GM21526 (cell line): Measurements from ENCODE around the gene THAP11.

Experiments used
- ATAC-seq: cut with Tn5 transposase; IDR thresholded peaks from one replicate; pipeline ENCODE4 v1.9.1; 2021; ENCODE audit warnings: moderate library complexity; ENCODE audit not compliant: unreplicated experiment, low FRiP score

The THAP11 gene

GRCh38 chr16:67841816-67842508, at the start of gene THAP11:
TSS of gene THAP11 (plus strand) at chr16:67842320. CDS start at chr16:67842555, 235 bp downstream.
- peak; percentile 43 for ATAC-seq

GRCh38 chr16:67796099-67796718, 45.9 kb upstream of the THAP11 start:
- ATAC-seq, result no peak

DNA sequence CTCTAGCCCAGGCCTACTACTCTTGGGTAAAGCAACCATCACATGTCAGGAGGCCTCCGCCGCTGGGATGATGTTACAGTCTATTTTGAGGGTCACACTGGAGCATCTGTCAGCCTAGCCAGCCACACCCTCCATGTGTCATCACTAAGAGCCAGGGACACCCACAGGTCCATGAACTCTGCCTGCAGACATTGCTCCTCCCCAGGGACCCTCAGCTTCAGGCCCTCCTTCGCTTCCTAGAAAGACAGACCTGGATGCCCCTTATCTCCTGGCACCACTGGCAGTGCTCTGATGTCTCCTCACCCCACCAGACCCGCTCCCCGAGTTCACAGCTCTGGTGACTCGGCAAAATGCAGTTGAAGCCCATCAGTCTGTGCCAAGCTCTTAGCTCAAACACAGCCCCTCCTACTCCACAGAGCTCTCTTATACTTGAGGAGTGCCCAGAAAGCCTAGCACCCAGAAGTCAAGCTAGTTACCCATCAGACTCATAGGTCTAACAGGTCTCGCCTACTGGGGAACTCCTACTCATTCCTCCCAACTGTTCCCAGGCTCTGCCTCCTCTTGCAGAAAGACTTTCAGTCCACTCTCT, 41.7 kb upstream of the THAP11 start:
- ATAC-seq, result no peak

DNA sequence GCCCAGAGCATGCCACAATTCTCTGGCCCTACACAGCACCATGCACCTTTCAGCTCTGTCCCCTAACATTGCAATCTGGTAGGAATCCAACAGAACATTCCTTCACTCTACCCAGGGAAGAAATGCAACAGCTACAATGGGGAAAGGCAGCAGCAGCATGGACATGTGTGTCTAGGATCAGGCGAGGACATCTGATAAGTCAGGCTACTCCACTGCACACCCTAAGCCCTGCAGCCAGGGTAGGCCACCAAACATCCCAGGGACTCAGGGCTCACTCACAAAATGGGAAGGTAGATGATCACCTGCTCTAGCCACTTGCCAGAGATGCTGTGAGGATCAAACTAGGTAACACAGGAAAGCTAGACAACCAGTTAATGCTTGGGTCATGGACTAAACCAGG, 40.9 kb upstream of the THAP11 start:
- no peak for ATAC-seq

- no peak for ATAC-seq
Observed at GRCh38 chr16:67801883-67802282, 40.2 kb upstream of the THAP11 start.

- no peak for ATAC-seq
Observed at GRCh38 chr16:67803894-67804293, 38.2 kb upstream of the THAP11 start.

GRCh38 chr16:67804853-67805542, 37.1 kb upstream of the THAP11 start:
- ATAC-seq, result no peak

- peak; percentile 4 for ATAC-seq
Observed at GRCh38 chr16:67805718-67806427, 36.2 kb upstream of the THAP11 start.

GRCh38 chr16:67806428-67807147, 35.5 kb upstream of the THAP11 start, which contains the start of the genes RANBP10 and TSNAXIP1:
TSS of gene RANBP10 (minus strand) at chr16:67806560. CDS start at chr16:67806536, 24 bp downstream.
TSS of gene TSNAXIP1 (plus strand) at chr16:67806889. CDS start at chr16:67807150, 261 bp downstream.
- peak; percentile 90 for ATAC-seq

DNA sequence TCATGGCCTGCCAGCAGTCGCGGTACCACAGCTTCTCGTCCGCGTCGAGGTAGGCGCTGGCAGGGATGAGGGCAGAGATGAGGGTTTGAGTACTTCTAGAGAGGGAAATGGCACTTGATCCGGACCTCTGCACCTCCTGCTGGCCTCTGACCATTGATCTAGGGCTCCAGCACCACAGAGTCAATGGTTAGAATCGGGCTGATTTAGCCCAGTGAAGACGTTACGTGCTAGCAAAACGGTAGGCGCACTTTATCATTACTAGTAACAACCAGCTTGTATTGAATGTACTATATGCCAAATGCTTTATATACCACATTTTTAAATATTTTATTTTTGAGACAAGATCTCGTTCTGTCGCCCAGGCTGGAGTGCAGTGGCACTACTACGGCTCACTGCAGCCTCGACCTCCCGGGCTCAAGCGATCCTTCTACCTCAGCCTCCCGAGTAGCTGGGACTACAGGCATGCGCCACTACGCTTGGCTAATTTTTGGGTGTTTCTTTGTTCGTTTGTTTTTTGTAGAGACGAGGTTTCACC, 34.9 kb upstream of the THAP11 start:
- no peak for ATAC-seq

GRCh38 chr16:67811899-67812298, 30.2 kb upstream of the THAP11 start:
- ATAC-seq, result no peak

DNA sequence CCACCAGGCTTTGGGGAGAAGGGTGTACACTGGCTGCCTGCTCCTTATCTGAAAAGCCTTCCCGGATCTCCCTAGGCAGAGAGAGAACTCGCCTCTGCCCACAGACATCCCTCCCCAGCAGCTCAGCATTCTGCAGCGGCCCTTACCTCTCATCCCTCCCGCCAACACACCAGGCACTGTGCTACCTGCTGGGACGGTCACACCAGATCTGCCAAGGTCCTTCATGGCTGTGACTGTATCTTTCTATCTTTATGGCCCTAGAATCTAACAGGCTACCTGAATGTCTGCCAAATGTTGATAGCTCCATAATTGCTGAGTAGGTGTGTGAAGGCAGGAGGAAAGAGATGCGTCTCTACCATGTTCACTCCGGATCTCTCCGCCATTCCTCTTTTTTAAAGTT, 27.6 kb upstream of the THAP11 start:
- ATAC-seq, result no peak

GRCh38 chr16:67820608-67821259, 21.4 kb upstream of the THAP11 start:
- ATAC-seq, result no peak

DNA sequence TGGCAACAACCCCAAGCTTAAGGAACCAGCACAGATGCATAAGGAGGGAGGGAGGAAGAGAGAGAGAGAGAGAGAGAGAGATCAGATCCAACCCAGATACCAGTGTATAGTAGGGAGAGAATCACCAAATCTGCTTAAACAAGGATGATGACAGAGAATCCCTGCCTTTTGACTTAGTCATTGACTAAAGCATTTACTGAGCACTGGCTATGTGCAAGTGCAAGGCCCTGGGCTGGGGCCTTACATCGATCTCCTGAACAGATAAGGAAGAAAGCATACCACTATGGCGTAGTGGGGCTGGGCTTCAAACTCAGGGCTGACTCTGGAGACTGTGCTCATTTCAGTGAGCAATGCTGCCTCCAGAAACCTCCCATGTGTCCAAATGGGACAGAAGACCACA, 19.6 kb upstream of the THAP11 start:
- no peak for ATAC-seq

DNA sequence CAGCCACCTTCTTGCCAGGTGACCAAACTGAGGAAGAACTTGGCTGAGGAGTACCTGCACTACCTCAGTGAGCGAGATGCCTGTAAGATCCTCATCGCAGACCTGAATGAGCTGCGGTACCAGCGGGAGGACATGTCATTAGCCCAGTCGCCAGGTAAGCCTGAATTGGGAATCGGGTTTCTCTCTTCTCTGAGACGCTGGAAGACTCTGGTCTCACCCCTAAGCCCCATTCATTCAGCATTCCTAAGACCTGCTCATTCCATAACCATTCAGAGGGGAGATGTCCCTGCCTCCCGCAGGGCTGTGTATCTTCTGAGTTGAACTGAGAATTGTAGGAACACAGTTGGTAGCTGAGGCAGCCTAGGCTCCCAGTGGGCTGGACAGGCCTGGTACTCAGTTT, 17.0 kb upstream of the THAP11 start:
- ATAC-seq, result no peak

DNA sequence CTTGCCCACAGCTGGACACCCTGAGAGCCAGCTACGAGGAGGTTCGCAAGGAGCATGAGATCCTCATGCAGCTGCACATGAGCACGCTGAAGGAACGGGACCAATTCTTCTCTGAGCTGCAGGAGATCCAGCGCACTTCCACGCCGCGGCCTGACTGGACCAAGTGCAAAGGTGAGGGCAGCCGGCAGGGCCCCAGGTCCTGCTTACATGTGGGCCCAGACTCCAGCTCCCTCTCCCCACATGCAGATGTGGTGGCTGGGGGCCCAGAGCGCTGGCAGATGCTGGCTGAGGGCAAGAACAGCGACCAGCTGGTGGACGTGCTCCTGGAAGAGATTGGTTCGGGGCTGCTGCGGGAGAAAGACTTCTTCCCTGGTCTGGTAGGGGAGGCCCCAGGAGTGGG, 16.2 kb upstream of the THAP11 start:
- no peak for ATAC-seq

DNA sequence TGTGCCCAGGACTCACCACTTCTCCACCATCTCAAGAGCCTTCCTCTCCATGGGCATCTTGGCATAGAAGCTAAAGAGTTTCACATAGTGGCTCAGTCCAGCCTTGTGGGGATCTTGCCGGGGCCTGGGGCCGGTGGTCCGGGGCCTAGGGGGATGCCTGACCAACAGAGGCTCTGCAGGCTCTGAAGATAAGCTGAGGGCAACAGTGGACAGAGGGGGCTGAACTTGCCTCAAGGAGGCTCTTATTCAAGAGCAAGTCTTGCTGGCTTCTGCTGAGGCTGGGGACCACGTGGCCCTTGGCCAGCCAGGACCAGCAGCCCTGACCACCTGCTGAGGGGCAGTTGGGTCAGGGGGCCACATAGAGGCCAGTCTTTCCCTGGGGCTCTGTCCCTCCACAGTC, 13.5 kb upstream of the THAP11 start:
- no peak for ATAC-seq

DNA sequence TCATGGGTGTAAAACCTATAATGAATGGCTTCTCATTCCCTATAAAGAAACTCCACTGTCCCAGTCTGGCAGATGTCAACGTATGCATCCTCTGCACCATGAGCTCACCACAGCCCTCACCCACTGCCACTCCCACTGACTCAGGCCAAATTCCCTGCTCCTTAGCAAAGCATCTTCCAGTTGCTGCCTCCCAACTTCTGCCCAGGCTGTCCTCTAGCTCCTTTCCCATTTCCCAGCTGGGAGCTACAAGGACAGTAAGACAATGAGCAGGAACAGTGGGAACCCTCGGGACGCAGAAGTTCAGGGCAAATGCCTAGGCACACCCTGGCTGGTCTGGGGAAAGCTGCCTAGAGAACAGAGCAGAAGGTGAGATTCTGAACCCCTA, 9.1 kb upstream of the THAP11 start:
- ATAC-seq, result no peak
